Cerebellar nuclear complex (tissue), 1 donor: ENCODE data around the gene TSPAN5.

ENCODE experiments used
- DNase-seq, 2 experiments: peaks; one replicate each; lab custom pipeline; 2025; lab: John Stamatoyannopoulos, UW

Gene TSPAN5

GRCh38 chr4:98585596-98585995, 72.8 kb downstream of the TSPAN5 start:
- DNase-seq = no peak

DNA sequence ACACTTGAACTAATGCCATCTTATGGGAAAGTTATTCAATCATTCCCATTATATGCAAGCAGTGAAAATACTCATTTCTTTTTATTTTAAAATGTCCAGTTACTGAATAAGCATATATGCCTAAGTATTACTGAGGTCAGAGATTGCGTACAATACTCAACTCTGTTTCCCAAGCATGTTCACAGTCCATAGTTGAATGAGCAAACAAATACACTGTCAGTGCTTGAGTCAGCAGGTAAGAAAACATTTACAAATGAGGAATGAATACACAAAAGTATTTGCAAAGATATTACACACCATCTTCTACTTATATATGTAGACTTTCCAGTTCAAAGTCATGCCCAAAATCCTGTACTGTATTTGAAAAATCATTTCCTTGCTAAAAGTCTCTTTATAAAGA, 74.1 kb downstream of the TSPAN5 start:
- no peak for DNase-seq

DNA sequence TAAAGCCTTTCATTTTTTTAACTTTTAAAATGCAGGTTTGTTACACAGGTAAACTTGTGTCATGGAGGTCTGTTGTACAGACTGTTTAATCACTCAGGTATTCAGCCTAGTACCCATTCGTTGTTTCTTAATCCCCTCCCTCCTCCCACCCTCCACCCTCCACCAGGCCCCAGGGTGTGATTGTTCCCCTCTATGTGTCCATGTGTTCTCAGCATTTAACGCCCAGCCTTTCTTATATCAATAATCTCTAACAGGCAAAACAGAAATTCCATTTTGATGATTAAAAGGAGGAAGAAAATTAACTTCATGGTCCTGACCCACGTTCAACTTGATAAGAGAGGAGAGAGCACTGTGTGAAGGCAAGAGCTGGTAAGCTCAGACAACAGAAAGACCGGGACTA, 75.1 kb downstream of the TSPAN5 start:
- no peak for DNase-seq

DNA sequence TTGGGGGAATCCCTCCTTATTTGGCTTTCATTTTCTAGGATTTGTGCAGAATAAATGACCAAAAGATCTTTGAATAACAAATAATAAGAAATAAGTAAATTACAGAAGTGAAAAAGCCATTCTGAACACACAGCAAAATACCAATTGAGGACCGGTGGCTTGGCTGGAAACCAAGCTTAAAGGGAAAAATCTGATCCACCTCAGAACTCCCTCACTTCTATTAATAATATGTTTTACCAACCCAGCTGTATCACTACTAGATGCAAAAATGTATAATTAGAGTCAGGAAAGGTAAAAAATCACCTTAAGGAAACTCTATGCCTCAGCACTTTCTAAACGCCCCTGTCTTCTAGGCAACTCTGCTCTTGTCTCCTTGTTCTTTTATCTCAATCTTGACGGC, 77.3 kb downstream of the TSPAN5 start:
- no peak for DNase-seq

- DNase-seq = no peak
Measured at GRCh38 chr4:98577956-98578355, 80.5 kb downstream of the TSPAN5 start.

GRCh38 chr4:98574816-98575215, 83.6 kb downstream of the TSPAN5 start:
- DNase-seq = no peak

- no peak for DNase-seq
Measured at GRCh38 chr4:98573791-98574190, 84.6 kb downstream of the TSPAN5 start.

DNA sequence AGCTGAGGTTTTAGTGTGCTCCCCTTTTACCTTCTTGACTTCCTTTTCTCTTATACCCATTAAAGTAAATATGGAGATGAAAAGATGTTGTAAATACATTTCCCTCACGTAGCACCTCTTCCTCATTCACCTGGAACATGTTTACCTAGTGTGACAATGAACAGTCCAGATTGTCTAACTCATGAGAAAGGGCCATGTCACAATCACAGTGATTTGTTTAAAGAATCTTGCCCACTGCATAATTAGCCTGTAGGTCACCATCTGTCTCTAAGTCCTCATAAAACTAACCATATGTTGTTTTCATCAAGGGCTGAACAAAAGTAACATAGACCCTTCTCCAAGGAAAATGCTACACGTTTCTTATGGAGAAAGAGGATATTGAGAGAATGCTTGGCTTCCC, 85.7 kb downstream of the TSPAN5 start:
- peak; percentile 54 to 72 for DNase-seq

DNA sequence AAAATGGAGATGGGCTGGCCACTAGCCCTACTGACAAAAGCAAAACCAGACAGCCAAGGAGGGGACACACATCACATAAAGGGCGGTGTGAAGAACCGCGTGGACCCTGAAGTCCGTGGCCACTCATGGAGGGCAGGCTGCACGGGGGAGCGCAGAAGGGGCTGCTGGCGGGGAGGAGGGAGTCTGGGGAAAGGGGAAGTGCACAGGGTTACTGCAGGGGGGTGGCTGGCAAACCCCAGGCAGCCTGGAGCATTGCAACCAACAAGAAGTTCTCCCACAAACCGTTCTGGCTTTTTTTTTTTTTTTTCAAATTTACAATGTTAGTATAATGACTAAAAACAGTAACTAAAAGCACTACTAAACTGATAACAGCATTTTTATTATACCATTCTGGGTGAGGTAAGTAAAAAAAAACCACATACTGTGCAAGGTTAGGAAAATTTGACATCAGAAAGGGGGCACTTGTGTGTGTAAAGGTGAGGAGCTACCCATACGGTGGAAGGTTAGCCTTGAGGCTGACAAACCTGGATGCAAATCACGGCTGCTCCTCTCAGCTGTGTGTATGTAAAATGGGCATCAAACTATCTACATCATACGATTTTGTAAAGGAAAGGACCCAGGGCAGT, 87.1 kb downstream of the TSPAN5 start:
- no peak for DNase-seq

- no peak for DNase-seq
Measured at GRCh38 chr4:98570151-98570797, 88.1 kb downstream of the TSPAN5 start.

DNA sequence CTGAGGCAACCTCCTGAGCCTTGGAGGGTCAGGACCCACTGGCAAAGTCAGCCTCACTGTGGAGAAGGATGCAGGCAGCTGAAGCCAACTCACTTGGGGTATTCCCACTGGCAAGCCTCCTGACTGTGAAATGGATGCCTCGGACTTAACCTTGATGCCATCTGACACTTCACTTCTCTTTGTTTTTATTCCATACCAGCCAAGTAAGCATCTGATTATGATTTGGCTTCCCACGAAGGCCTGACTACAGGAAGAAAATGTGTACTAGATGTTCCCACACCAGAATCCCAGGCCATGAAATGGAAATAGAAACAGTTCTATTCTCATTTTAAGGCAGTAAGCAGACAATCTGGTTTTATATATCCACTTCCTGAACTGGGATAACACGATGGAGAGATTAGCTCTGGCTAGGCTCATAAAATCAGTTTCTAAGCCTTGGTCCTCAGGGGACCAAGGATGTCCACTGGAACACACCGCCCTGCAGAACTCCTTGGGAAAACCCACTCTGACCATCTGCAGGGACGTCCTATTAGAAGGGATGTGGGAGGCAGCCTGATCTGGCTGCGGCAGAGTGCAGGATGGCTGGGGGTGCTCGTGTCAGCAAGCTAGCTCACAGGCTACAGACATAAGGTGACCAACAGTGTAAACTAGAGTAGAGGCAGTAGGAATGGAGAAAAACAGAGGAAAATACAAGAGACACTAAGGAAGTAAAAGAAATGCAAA, 89.3 kb downstream of the TSPAN5 start:
- DNase-seq = peak; percentile 69 to 91

- DNase-seq = no peak
Measured at GRCh38 chr4:98567611-98568010, 90.8 kb downstream of the TSPAN5 start.

- no peak for DNase-seq
Measured at GRCh38 chr4:98566361-98567008, 91.9 kb downstream of the TSPAN5 start.

- DNase-seq = no peak
Measured at GRCh38 chr4:98565681-98566301, 92.6 kb downstream of the TSPAN5 start.

- DNase-seq = no peak
Measured at GRCh38 chr4:98564852-98565251, 93.6 kb downstream of the TSPAN5 start.

DNA sequence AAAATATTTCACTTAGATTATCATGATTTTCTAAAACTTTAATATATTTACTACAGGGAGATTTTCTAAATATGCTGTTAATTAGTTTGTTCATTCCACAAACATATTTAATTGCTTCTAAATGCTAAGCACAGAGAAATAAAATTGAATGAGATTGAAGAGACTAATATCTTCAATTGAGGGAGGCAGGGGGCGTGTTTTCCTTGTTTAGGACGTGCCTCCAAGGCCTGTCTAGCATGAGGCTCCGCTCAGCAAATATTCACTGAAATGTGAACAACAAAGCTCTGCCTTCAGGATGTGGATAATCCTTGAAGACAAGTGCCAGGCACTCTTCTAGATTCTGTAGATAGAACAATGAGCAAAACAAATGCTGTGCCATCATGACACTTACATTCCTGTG, 98.1 kb downstream of the TSPAN5 start:
- no peak for DNase-seq

DNA sequence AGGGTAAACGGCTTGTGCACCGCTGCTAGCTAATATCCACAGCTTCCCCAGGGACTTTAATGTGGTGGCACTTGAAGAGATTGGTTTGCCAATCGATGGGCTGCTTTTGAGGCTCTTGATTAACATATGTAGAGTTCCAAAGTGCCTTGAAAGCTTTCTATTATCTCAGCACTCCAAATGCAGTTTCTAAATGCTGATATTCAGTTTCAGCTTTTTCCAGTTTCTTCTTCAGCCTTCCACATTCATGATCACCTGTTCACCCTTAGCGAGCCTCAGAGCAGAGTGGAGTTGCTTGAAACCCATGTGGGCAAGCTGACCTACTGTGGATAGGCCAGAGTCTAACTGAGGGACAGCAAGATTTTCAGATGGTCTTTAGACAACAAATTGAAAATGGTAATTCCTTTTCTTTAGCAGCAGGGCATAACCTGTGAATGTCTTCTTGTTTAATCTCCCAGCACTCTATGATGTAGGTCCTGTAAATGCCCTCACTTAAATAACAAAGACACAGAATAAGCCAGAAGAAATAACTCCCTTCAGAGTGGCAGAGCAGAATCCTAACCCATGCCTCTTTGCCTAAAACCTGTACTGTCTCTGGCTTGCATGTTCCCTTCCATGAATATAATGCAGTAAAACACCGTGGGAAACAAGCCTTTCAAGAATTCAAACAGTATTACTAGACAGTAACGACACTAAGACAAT, 99.8 kb downstream of the TSPAN5 start:
- DNase-seq = no peak

DNA sequence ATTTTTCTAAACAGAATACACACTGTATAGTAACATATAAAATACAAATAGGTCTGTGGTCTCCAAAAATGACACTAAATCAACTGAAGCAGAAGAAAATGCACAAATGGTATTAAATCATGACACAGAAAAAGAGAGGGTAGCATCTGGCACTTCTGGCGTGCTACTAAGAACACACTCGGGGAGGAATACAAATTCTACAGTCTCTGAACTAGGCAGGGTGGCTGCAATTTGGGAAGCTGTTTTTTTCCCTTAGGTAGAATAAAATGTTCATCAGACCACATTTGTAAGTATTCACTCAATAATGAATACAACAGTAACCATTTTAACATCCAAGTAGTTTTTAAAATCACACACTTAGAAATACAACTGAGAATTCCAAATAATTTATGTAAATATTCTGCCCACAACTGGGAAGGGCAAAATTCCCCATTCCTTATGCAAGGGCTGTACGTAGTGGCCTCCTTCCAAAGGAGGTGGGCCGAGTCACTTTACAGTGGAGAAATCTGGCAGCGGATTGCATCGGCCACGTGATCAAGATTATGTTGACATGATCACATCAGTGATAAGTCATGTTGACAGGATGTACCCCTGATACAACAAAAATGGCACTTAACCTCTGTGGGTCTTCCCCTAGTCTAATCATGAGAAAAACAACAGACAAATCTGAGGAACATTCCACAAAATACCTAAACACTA, 101.1 kb downstream of the TSPAN5 start:
- no peak for DNase-seq

DNA sequence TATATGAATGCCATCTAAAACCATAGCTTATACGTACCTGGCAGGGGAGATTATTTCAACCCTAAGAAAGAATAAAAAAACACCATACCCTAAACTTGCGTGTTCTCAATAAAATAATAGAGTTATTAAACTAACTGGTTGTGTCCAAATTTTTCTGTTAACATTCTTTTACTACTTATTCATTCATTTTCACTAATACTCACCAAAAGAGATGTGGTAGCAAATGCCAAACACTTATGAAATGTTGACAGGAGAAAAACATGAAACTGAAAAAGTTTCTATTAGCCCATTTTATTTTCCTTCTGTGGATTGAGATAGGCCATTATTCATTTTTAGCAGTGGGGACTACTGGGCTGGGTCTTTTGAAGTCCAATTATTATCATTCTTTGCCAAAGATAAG, 102.0 kb downstream of the TSPAN5 start:
- no peak for DNase-seq

- no peak for DNase-seq
Measured at GRCh38 chr4:98555798-98556445, 102.5 kb downstream of the TSPAN5 start.
